Transverse colon (tissue), 3 donors: ENCODE data around the gene DCT.

Experiments used
- POLR2A ChIP-seq: fragments of 450-650 bp; IDR thresholded peaks from one replicate; pipeline ENCODE4 v1.6.1; 2016; ENCODE audit warnings: antibody characterized with exemption, mild to moderate bottlenecking, moderate library complexity
- TF ChIP-seq, protein P1 (sequence below), 5 experiments: fragments of 200-600 bp in 3 of 5; fragments of 450-650 bp in 2 of 5; sonication (generic) in 3 of 5; IDR thresholded peaks; 1 replicate in 2 of 5; 2 replicates in 3 of 5; pipeline ENCODE4 v1.5.1; 2016 to 2017; ENCODE audit warnings: antibody characterized with exemption in 5 of 5, inconsistent platforms in 3 of 5, mild to moderate bottlenecking in 2 of 5, moderate library complexity in 1 of 5

DNA sequence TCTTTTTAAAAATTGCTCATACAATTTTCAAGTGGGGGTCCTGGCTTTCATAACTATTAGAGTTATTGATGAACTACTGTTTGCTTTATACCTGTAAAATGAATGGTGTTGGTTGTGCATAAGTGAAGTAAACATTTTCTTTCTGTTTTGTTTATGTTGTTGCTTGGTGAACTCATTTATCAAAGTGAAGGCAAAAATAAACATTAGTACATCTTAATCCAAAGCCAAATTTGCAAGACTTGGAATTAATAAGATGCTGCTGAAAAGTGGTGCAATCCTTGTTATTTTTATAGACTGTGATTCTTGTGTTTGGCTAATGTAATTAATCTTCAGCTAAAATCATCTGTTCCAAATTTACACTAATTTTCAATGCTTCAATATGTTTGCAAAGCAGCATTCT lies 24.4 kb upstream of the DCT start:
- TF ChIP-seq, protein P1, sequence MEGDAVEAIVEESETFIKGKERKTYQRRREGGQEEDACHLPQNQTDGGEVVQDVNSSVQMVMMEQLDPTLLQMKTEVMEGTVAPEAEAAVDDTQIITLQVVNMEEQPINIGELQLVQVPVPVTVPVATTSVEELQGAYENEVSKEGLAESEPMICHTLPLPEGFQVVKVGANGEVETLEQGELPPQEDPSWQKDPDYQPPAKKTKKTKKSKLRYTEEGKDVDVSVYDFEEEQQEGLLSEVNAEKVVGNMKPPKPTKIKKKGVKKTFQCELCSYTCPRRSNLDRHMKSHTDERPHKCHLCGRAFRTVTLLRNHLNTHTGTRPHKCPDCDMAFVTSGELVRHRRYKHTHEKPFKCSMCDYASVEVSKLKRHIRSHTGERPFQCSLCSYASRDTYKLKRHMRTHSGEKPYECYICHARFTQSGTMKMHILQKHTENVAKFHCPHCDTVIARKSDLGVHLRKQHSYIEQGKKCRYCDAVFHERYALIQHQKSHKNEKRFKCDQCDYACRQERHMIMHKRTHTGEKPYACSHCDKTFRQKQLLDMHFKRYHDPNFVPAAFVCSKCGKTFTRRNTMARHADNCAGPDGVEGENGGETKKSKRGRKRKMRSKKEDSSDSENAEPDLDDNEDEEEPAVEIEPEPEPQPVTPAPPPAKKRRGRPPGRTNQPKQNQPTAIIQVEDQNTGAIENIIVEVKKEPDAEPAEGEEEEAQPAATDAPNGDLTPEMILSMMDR (IDR thresholded peaks at IDR 0.05): no peak
- TF ChIP-seq POLR2A: no peak
